ENCODE data around the gene KCNIP1. TPM values are rescaled to one million over a fixed set of nuclear protein-coding genes. Genes with fewer than 3 reads are reported as not detected.

Gene KCNIP1
- total RNA-seq, 2 donors from 2014 or later: not detected

DNA sequence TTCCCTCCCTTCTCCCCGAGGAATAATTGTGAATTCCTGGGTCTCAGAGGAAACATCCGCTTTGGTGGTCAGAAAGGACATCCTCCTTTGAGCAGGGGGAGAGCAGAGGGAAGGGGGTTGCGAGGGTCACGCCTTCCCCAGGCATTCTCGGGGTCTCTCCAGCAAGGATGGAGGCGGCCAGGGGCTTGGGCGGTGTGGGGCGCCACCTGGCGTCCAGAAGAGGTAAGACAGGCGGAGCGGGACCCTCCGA is 129.1 kb downstream of the KCNIP1 start:
- H3K4me3 ChIP-seq (ENCODE audit: low read length): peak overlapping the region; percentile 94
- Mint-ChIP-seq H3K27me3 (ENCODE audit: insufficient read depth) (peaks cover 2% of the 10 kb centered on the region), H3K9me3 (no peaks in the 10 kb centered on the region), H3K4me1 (peaks cover 14% of the 10 kb centered on the region), H3K36me3 (ENCODE audit: low read depth) (no peaks in the 10 kb centered on the region), H3K4me3 (peak overlapping the region; percentile 63), H3K27ac (peak overlapping the region; percentile 62)
- no peaks in the 10 kb centered on the region for H3K36me3 ChIP-seq (ENCODE audit: control insufficient read depth, insufficient read depth, low read length)
- WGBS, 2 experiments (ENCODE audit: insufficient coverage in 1 of 2, insufficient read length in 1 of 2): 5% methylated on average over 12 of the region's 12 CpGs; no CpG with 5 or more reads in 1 of the 2 experiments
- DNase-seq: peak; percentile 95
- no peak overlapping the region for H3K9ac ChIP-seq (ENCODE audit: extremely low read depth, low read length, poor library complexity, severe bottlenecking)
- TF ChIP-seq, protein P1, sequence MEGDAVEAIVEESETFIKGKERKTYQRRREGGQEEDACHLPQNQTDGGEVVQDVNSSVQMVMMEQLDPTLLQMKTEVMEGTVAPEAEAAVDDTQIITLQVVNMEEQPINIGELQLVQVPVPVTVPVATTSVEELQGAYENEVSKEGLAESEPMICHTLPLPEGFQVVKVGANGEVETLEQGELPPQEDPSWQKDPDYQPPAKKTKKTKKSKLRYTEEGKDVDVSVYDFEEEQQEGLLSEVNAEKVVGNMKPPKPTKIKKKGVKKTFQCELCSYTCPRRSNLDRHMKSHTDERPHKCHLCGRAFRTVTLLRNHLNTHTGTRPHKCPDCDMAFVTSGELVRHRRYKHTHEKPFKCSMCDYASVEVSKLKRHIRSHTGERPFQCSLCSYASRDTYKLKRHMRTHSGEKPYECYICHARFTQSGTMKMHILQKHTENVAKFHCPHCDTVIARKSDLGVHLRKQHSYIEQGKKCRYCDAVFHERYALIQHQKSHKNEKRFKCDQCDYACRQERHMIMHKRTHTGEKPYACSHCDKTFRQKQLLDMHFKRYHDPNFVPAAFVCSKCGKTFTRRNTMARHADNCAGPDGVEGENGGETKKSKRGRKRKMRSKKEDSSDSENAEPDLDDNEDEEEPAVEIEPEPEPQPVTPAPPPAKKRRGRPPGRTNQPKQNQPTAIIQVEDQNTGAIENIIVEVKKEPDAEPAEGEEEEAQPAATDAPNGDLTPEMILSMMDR (conservative IDR thresholded peaks at IDR 0.05): peak; percentile 98
- peaks cover 16% of the 10 kb centered on the region for H3K27me3 ChIP-seq (ENCODE audit: control insufficient read depth, insufficient read depth, low read length, poor library complexity, severe bottlenecking)
- H3K4me1 ChIP-seq (ENCODE audit: control insufficient read depth, insufficient read depth, low read length): no peaks in the 10 kb centered on the region
- H3K9me3 ChIP-seq (ENCODE audit: control insufficient read depth, low read length): no peaks in the 10 kb centered on the region
- no peak overlapping the region for H3K27ac ChIP-seq (ENCODE audit: low read depth, low read length)

DNA sequence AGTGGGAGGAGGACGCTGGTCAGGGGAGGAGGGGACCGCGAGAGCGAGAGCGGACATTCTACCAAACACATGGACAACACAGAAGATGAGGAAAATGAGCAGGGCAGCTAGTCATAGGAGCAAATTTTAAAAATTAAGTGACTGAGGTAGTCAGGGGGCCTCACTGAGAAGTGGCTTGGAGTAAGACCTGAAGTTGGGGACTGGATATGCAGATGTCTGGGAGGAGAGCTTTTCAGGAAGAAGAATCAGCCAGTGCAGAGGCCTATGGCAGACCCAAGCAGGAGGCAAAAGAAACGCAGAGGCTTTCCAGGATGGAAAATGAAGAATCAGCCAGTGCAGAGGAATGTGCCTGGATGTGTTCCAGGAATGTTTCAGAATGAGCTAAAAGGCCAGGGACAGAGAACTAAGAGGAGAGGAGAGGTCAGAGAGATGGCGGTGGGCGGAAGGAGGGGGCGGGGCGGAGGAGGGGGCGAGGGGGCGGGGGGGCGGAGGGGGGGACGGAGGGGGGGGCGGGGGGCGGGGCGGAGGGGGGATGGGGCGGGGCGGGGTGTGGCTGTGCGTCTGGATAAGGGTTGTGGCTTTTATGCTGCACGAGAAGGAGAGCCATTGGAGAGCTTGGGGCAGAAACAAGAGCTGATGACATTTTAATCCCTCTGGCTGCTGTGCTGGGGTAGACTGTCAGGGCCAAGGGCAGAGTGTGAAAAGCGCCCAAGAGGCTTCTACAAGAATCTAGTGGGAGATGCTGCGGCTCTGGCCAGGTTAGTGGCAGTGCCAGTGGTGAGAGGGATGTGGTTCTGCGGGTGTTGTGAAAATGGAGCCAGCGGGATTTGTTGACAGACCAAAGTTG is 129.6 kb downstream of the KCNIP1 start:
- Histone ChIP-seq H3K27ac (ENCODE audit: low read depth, low read length) (peak overlapping the region; percentile 81), H3K4me3 (ENCODE audit: low read length) (peak overlapping the region; percentile 94), H3K36me3 (ENCODE audit: control insufficient read depth, insufficient read depth, low read length) (no peaks in the 10 kb centered on the region), H3K4me1 (ENCODE audit: control insufficient read depth, insufficient read depth, low read length) (no peaks in the 10 kb centered on the region), H3K9ac (ENCODE audit: extremely low read depth, low read length, poor library complexity, severe bottlenecking) (peak overlapping the region; percentile 43), H3K27me3 (ENCODE audit: control insufficient read depth, insufficient read depth, low read length, poor library complexity, severe bottlenecking) (peaks cover 16% of the 10 kb centered on the region), H3K9me3 (ENCODE audit: control insufficient read depth, low read length) (no peaks in the 10 kb centered on the region)
- 14% methylated on average over 4 to 12 of the region's 25 CpGs for WGBS, 2 experiments (ENCODE audit: insufficient coverage in 1 of 2, insufficient read length in 1 of 2)
- H3K27ac Mint-ChIP-seq: peak overlapping the region; percentile 62
- H3K4me1 Mint-ChIP-seq: peaks cover 14% of the 10 kb centered on the region
- no peaks in the 10 kb centered on the region for H3K36me3 Mint-ChIP-seq (ENCODE audit: low read depth)
- H3K4me3 Mint-ChIP-seq: peak overlapping the region; percentile 63
- DNase-seq: peak; percentile 86
- H3K9me3 Mint-ChIP-seq: no peaks in the 10 kb centered on the region
- TF ChIP-seq, protein P1 (conservative IDR thresholded peaks at IDR 0.05): no peak
- peaks cover 3% of the 10 kb centered on the region for H3K27me3 Mint-ChIP-seq (ENCODE audit: insufficient read depth)

DNA sequence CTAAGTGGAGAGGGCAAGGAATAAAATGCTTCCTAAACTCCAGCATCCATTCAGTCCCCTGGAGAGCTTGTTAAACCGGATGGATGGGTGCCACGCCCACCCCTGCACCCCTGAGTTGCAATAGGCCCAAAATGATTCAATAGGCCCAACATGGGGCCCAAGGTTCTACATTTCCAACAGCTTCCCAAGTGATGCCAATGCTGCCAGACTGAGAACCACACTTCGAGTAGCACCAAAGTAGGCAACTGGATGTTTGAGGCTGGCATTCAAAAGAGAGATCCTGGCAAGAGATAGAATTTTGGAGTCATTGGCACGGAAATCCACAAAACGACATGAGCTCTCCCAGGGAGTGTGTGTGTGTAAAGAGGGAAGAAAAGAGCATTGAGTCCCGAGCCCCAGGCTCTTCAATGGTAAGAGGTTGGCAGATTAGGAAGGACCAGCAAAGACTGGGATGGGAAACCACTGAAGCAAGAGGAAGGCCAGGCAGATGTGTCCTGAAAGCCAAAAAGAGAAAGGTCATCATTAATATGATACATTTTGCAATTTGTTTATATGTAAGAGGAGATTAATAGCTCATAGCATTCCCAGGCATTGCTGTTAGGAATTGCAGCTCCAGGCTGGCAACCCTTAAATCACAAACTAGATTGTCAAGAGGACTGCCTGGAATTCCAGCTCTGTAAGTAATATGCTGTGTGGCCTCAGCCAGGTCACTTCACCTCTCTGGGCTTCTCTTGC is 130.6 kb downstream of the KCNIP1 start:
- TF ChIP-seq, protein P1 (conservative IDR thresholded peaks at IDR 0.05): no peak
- no peak overlapping the region for H3K9ac ChIP-seq (ENCODE audit: extremely low read depth, low read length, poor library complexity, severe bottlenecking)
- no peaks in the 10 kb centered on the region for H3K36me3 Mint-ChIP-seq (ENCODE audit: low read depth)
- 76 to 95% methylated on average over 4 to 6 of the region's 6 CpGs for whole genome bisulfite sequencing, 2 experiments (ENCODE audit: insufficient coverage in 1 of 2, insufficient read length in 1 of 2)
- peaks cover 5% of the 10 kb centered on the region for H3K27me3 Mint-ChIP-seq (ENCODE audit: insufficient read depth)
- H3K4me3 ChIP-seq (ENCODE audit: low read length): no peak overlapping the region
- no peaks in the 10 kb centered on the region for H3K36me3 ChIP-seq (ENCODE audit: control insufficient read depth, insufficient read depth, low read length)
- H3K27ac Mint-ChIP-seq: no peak overlapping the region
- peaks cover 16% of the 10 kb centered on the region for H3K4me1 Mint-ChIP-seq
- H3K9me3 ChIP-seq (ENCODE audit: control insufficient read depth, low read length): no peaks in the 10 kb centered on the region
- H3K9me3 Mint-ChIP-seq: no peaks in the 10 kb centered on the region
- no peak overlapping the region for H3K4me3 Mint-ChIP-seq
- DNase-seq: peak; percentile 48
- H3K27ac ChIP-seq (ENCODE audit: low read depth, low read length): no peak overlapping the region
- H3K4me1 ChIP-seq (ENCODE audit: control insufficient read depth, insufficient read depth, low read length): no peaks in the 10 kb centered on the region
- H3K27me3 ChIP-seq (ENCODE audit: control insufficient read depth, insufficient read depth, low read length, poor library complexity, severe bottlenecking): peaks cover 16% of the 10 kb centered on the region
